Neural cell (in vitro differentiated cells): ENCODE measurements around the gene GSTP1.

Experiments used
- CTCF ChIP-seq: fragments of 450-650 bp; IDR thresholded peaks from 2 replicates; pipeline ENCODE4 v1.5.1; 2014; ENCODE audit warnings: antibody characterized with exemption, mild to moderate bottlenecking, moderate library complexity; ENCODE audit not compliant: poor library complexity, severe bottlenecking
- EP300 ChIP-seq: fragments of 450-650 bp; conservative IDR thresholded peaks from 2 replicates; pipeline ENCODE4 v1.6.1; 2014; ENCODE audit warnings: antibody characterized with exemption, mild to moderate bottlenecking, moderate library complexity; ENCODE audit not compliant: poor library complexity, severe bottlenecking
- EZH2 ChIP-seq: fragments of 200-600, 300-800 bp; shearing (Covaris generic), sonication (generic); IDR thresholded peaks from 2 replicates; pipeline ENCODE4 v1.6.1; 2014; ENCODE audit warnings: antibody characterized with exemption, low read length, borderline replicate concordance, mild to moderate bottlenecking; ENCODE audit not compliant: insufficient read depth, poor library complexity, severe bottlenecking
- MXI1 ChIP-seq: fragments of 450-650 bp; conservative IDR thresholded peaks from 2 replicates; pipeline ENCODE4 v1.6.1; 2014; ENCODE audit warnings: antibody characterized with exemption, mild to moderate bottlenecking; ENCODE audit not compliant: poor library complexity, severe bottlenecking
- POLR2AphosphoS5 ChIP-seq: IDR thresholded peaks from 2 replicates; pipeline ENCODE4 v1.6.1; 2012
- RAD21 ChIP-seq: fragments of 450-650 bp; conservative IDR thresholded peaks from 2 replicates; pipeline ENCODE4 v1.6.1; 2014; ENCODE audit warnings: antibody characterized with exemption, mild to moderate bottlenecking, moderate library complexity
- REST ChIP-seq: IDR thresholded peaks from 2 replicates; pipeline ENCODE4 v1.6.1; 2012; ENCODE audit warnings: borderline replicate concordance
- SMC3 ChIP-seq: fragments of 450-650 bp; conservative IDR thresholded peaks from 2 replicates; pipeline ENCODE4 v1.6.1; 2014; ENCODE audit warnings: antibody characterized with exemption, mild to moderate bottlenecking, moderate library complexity; ENCODE audit not compliant: poor library complexity
- TAF1 ChIP-seq: IDR thresholded peaks from 2 replicates; pipeline ENCODE4 v1.6.1; 2012; ENCODE audit warnings: low read depth

- TF ChIP-seq TAF1 (no peak), CTCF (peak; percentile 75), POLR2AphosphoS5 (no peak), RAD21 (peak; percentile 44), EZH2 (no peak), EP300 (no peak), MXI1 (peak; percentile 35), REST (no peak), SMC3 (peak; percentile 56)
These were observed at the start of gene GSTP1 for GRCh38 chr11:67583247-67584204.
